Common myeloid progenitor, CD34-positive (primary cell): ENCODE data around the gene MAP2K2.
"Not testable (repeated sequence)": the region's sequence is repeated elsewhere in the genome, so short reads cannot be mapped to it uniquely, and the experiment has no call there.

Experiments
- CTCF ChIA-PET: fragments of 350-600 bp; sonication (Branson Sonifier 250); formaldehyde crosslinking; loops from one replicate; lab custom pipeline; 2021; ENCODE audit warnings: antibody characterized with exemption; lab: Charles Lee
- POLR2A ChIA-PET: fragments of 350-600 bp; sonication (Branson Sonifier 250); formaldehyde crosslinking; loops from one replicate; lab custom pipeline; 2021; ENCODE audit warnings: antibody characterized with exemption; lab: Charles Lee
- DNase-seq, 3 donors: peaks; one replicate each; pipeline versions ENCODE4 v3.0.0 to v3.0.0-alpha.2; 2013
- H3K27ac ChIP-seq, 2 experiments: 1 replicate in 1 of 2; 2 replicates in 1 of 2; pipeline ENCODE4 v1.7.0; 2013; ENCODE audit warnings: inconsistent platforms in 2 of 2, low read length in 2 of 2, mild to moderate bottlenecking in 2 of 2, low read depth in 1 of 2, moderate library complexity in 1 of 2; ENCODE audit not compliant: severe bottlenecking in 2 of 2, insufficient read depth in 1 of 2, poor library complexity in 1 of 2
- H3K27me3 ChIP-seq, 5 experiments: replicated peaks in 2 of 5; 1 replicate in 3 of 5; 2 replicates in 2 of 5; pipeline versions ENCODE4 v1.6.1 to v1.7.0; 2013; ENCODE audit warnings: low read length in 4 of 5, mild to moderate bottlenecking in 2 of 5, moderate library complexity in 2 of 5, inconsistent platforms in 1 of 5; ENCODE audit not compliant: insufficient read depth in 5 of 5, control insufficient read depth in 4 of 5
- H3K36me3 ChIP-seq, 4 experiments: 1 replicate in 2 of 4; 2 replicates in 2 of 4; pipeline versions ENCODE4 v1.6.1 to v1.7.0; 2013; ENCODE audit warnings: low read length in 3 of 4, control low read depth in 1 of 4, mild to moderate bottlenecking in 1 of 4; ENCODE audit not compliant: control insufficient read depth in 4 of 4, insufficient read depth in 4 of 4
- H3K4me1 ChIP-seq, 4 experiments: 1 replicate in 3 of 4; 2 replicates in 1 of 4; pipeline versions ENCODE4 v1.6.1 to v1.7.1; 2013; ENCODE audit warnings: low read length in 3 of 4, mild to moderate bottlenecking in 3 of 4, control low read depth in 1 of 4, inconsistent platforms in 1 of 4, moderate library complexity in 1 of 4; ENCODE audit not compliant: control insufficient read depth in 4 of 4, insufficient read depth in 4 of 4; ENCODE audit errors: control extremely low read depth in 1 of 4
- H3K4me3 ChIP-seq, 7 experiments: 1 replicate in 4 of 7; 2 replicates in 3 of 7; pipeline versions ENCODE4 v1.5.1 to v1.7.0; 2013; ENCODE audit warnings: mild to moderate bottlenecking in 7 of 7, low read length in 6 of 7, moderate library complexity in 6 of 7, inconsistent platforms in 2 of 7, low read depth in 2 of 7, control low read depth in 1 of 7; ENCODE audit not compliant: insufficient read depth in 4 of 7, control insufficient read depth in 1 of 7; ENCODE audit errors: extremely low read depth in 1 of 7
- H3K9me3 ChIP-seq, 5 experiments: 1 replicate in 4 of 5; 2 replicates in 1 of 5; pipeline versions ENCODE4 v1.6.1 to v1.7.1; 2013; ENCODE audit warnings: low read length in 4 of 5, mild to moderate bottlenecking in 2 of 5, inconsistent platforms in 1 of 5, low read depth in 1 of 5, moderate library complexity in 1 of 5; ENCODE audit not compliant: control insufficient read depth in 4 of 5, insufficient read depth in 2 of 5; ENCODE audit errors: control extremely low read depth in 1 of 5
- WGBS: methylation state at CpG from one replicate; pipeline ENCODE4 v1.1.5; 2013; ENCODE audit not compliant: insufficient coverage; 5-methylcytosine and 5-hydroxymethylcytosine counted together

Gene MAP2K2

GRCh38 chr19:4134351-4134750, 10.4 kb upstream of the MAP2K2 start:
- ChIA-PET POLR2A (no interaction called here), CTCF (interaction anchor here (0.8 kb wide), 1 partner anchor 98 kb away, joined by 3 read pairs; no protein-coding TSS in a partner anchor)
- no peaks in the 10 kb centered on the region for H3K36me3 ChIP-seq
- H3K9me3 ChIP-seq = no peaks in the 10 kb centered on the region
- no peaks in the 10 kb centered on the region for H3K4me1 ChIP-seq
- WGBS = 73% methylated on average over 5 of the region's 6 CpGs
- no peak overlapping the region for H3K4me3 ChIP-seq
- H3K27me3 ChIP-seq = no peaks in the 10 kb centered on the region
- DNase-seq = no peak
- no peak overlapping the region for H3K27ac ChIP-seq

GRCh38 chr19:4130744-4131438, 7.0 kb upstream of the MAP2K2 start:
- Histone ChIP-seq H3K4me3 (no peak overlapping the region), H3K27ac (no peak overlapping the region), H3K27me3 (no peaks in the 10 kb centered on the region), H3K4me1 (no peaks in the 10 kb centered on the region), H3K9me3 (no peaks in the 10 kb centered on the region), H3K36me3 (no peaks in the 10 kb centered on the region)
- DNase-seq = peak in 2 of 3 donors; percentile 18 to 52
- POLR2A ChIA-PET = no interaction called here
- CTCF ChIA-PET = interaction anchor here (1.2 to 1.3 kb wide), 3 partner anchors 9 to 27 kb away, joined by 3 to 5 read pairs (median 3); no protein-coding TSS in a partner anchor
- 60% methylated on average over 7 of the region's 8 CpGs for WGBS

GRCh38 chr19:4129050-4129449, 5.1 kb upstream of the MAP2K2 start:
- H3K36me3 ChIP-seq, H3K9me3 ChIP-seq, H3K27me3 ChIP-seq, H3K27ac ChIP-seq, H3K4me1 ChIP-seq, POLR2A ChIA-PET, DNase-seq, H3K4me3 ChIP-seq: not testable (repeated sequence)
- 100% methylated on average over 4 of the region's 7 CpGs for WGBS
- CTCF ChIA-PET = interaction anchor here (1.4 kb wide), 1 partner anchor 10 kb away, joined by 6 read pairs; no protein-coding TSS in a partner anchor

- H3K27me3 ChIP-seq, POLR2A ChIA-PET, H3K27ac ChIP-seq, CTCF ChIA-PET, DNase-seq, H3K4me3 ChIP-seq, H3K9me3 ChIP-seq, H3K36me3 ChIP-seq: not testable (repeated sequence)
- peaks cover 2 to 17% (median 16%) of the 10 kb centered on the region in 4 experiments for H3K4me1 ChIP-seq
- WGBS = 100% methylated on average over 2 of the region's 4 CpGs
Measured at GRCh38 chr19:4127322-4127721, 3.4 kb upstream of the MAP2K2 start.

- H3K36me3 ChIP-seq = peaks cover 3 to 12% (median 7%) of the 10 kb centered on the region in 4 experiments
- peaks cover 2 to 18% (median 16%) of the 10 kb centered on the region in 4 experiments for H3K4me1 ChIP-seq
- DNase-seq = no peak
- H3K9me3 ChIP-seq = no peaks in the 10 kb centered on the region
- 46% methylated on average over 2 of the region's 8 CpGs for WGBS
- ChIA-PET POLR2A (interaction anchor here (0.7 kb wide), 1 partner anchor 16 kb away, joined by 5 read pairs; no protein-coding TSS in a partner anchor), CTCF (no interaction called here)
- no peak overlapping the region for H3K27ac ChIP-seq
- H3K27me3 ChIP-seq = no peaks in the 10 kb centered on the region
- H3K4me3 ChIP-seq = peak overlapping the region in 3 of 7 experiments; percentile 62 to 85 (median 77)
Measured at GRCh38 chr19:4124638-4125037, 716 bp upstream of the MAP2K2 start.

GRCh38 chr19:4122480-4122879, 1.4 kb downstream of the MAP2K2 start:
- Histone ChIP-seq H3K36me3 (peaks cover 6 to 18% (median 11%) of the 10 kb centered on the region in 4 experiments), H3K9me3 (no peaks in the 10 kb centered on the region), H3K27ac (peak overlapping the region; percentile 37 to 87), H3K27me3 (no peaks in the 10 kb centered on the region), H3K4me3 (peak overlapping the region in 5 of 7 experiments; percentile 56 to 85 (median 77)), H3K4me1 (peaks cover 2 to 18% (median 16%) of the 10 kb centered on the region in 4 experiments)
- CTCF ChIA-PET = no interaction called here
- no peak for DNase-seq
- WGBS = 72% methylated on average over 3 of the region's 5 CpGs
- POLR2A ChIA-PET = no interaction called here

- DNase-seq = no peak
- Histone ChIP-seq H3K27me3 (no peaks in the 10 kb centered on the region), H3K4me3 (no peak overlapping the region), H3K4me1 (peaks cover 2 to 18% (median 16%) of the 10 kb centered on the region in 4 experiments), H3K27ac (peak overlapping the region in 1 of 2 experiments; percentile 14), H3K9me3 (no peaks in the 10 kb centered on the region), H3K36me3 (peaks cover 6 to 24% (median 14%) of the 10 kb centered on the region in 4 experiments)
- ChIA-PET POLR2A (no interaction called here), CTCF (no interaction called here)
- 100% methylated on average over 2 of the region's 4 CpGs for WGBS
Measured at GRCh38 chr19:4121815-4122214, 2.1 kb downstream of the MAP2K2 start.
